CD8-positive, alpha-beta memory T cell (primary cell): ENCODE results near the gene ASXL2. TPM values are rescaled to one million over a fixed set of nuclear protein-coding genes. Genes with fewer than 3 reads are reported as not detected.
"Not testable (repeated sequence)": the region's sequence is repeated elsewhere in the genome, so short reads cannot be mapped to it uniquely, and the experiment has no call there.

Source experiments
- CTCF ChIA-PET: fragments of 350-600 bp; sonication (Branson Sonifier 250); formaldehyde crosslinking; loops from one replicate; lab custom pipeline; 2021; ENCODE audit warnings: antibody characterized with exemption; lab: Charles Lee
- POLR2A ChIA-PET: fragments of 350-600 bp; sonication (Branson Sonifier 250); formaldehyde crosslinking; loops from one replicate; lab custom pipeline; 2021; ENCODE audit warnings: antibody characterized with exemption; lab: Charles Lee
- DNase-seq, 5 donors: peaks; one replicate each; pipeline versions ENCODE4 v3.0.0 to v3.0.0-alpha.2; 2020 to 2022; ENCODE audit warnings: mixed read lengths in 1 of 5
- H3K27ac ChIP-seq: one replicate; pipeline ENCODE4 v1.7.0; 2013; ENCODE audit warnings: low read depth, mild to moderate bottlenecking, low read length, moderate library complexity
- H3K27me3 ChIP-seq: 2 replicates; pipeline ENCODE4 v1.7.0; 2013; ENCODE audit warnings: low read length, mild to moderate bottlenecking; ENCODE audit not compliant: insufficient read depth, poor library complexity, severe bottlenecking
- H3K36me3 ChIP-seq: 2 replicates; pipeline ENCODE4 v1.7.0; 2013; ENCODE audit warnings: mild to moderate bottlenecking, low read length, moderate library complexity; ENCODE audit not compliant: insufficient read depth
- H3K4me1 ChIP-seq: 2 replicates; pipeline ENCODE4 v1.7.0; 2013; ENCODE audit warnings: mild to moderate bottlenecking, low read length, moderate library complexity; ENCODE audit not compliant: insufficient read depth
- H3K4me3 ChIP-seq: 2 replicates; pipeline ENCODE4 v1.7.0; 2013; ENCODE audit warnings: mild to moderate bottlenecking, low read length
- H3K9me3 ChIP-seq: 2 replicates; pipeline ENCODE4 v1.7.0; 2013; ENCODE audit warnings: mild to moderate bottlenecking, low read length
- H3K27ac Mint-ChIP-seq, 8 donors: one replicate each; pipeline ENCODE4 v1.8.0; 2020 to 2021; ENCODE audit warnings: mixed read lengths in 8 of 8, mild to moderate bottlenecking in 6 of 8, inconsistent platforms in 3 of 8, moderate library complexity in 3 of 8
- H3K27me3 Mint-ChIP-seq, 2 donors: one replicate each; pipeline ENCODE4 v1.8.0; 2020 to 2021; ENCODE audit warnings: mixed read lengths in 2 of 2, mild to moderate bottlenecking in 1 of 2, moderate library complexity in 1 of 2
- H3K36me3 Mint-ChIP-seq, 3 donors: one replicate each; pipeline ENCODE4 v1.8.0; 2020 to 2021; ENCODE audit warnings: mixed read lengths in 3 of 3, inconsistent platforms in 1 of 3, mild to moderate bottlenecking in 1 of 3
- H3K4me1 Mint-ChIP-seq, 3 donors: one replicate each; pipeline ENCODE4 v1.8.0; 2020 to 2021; ENCODE audit warnings: mixed read lengths in 3 of 3, inconsistent platforms in 1 of 3, mild to moderate bottlenecking in 1 of 3
- H3K4me3 Mint-ChIP-seq, 7 donors: one replicate each; pipeline ENCODE4 v1.8.0; 2020 to 2021; ENCODE audit warnings: mixed read lengths in 7 of 7, mild to moderate bottlenecking in 6 of 7, moderate library complexity in 4 of 7, inconsistent platforms in 2 of 7
- H3K9me3 Mint-ChIP-seq, 5 donors: one replicate each; pipeline ENCODE4 v1.8.0; 2020 to 2022; ENCODE audit warnings: mixed read lengths in 5 of 5, mild to moderate bottlenecking in 3 of 5, moderate library complexity in 2 of 5, inconsistent platforms in 1 of 5
- polyA plus RNA-seq: library from polyadenylated mRNA; unstranded; fragments of 300-500 nt; fragmentation: Illumina TruSeq; gene quantifications from one replicate; pipeline ENCODE4 v1.2.3, GENCODE V29; 2021
- total RNA-seq, 2 experiments: library from RNA; stranded (reverse); gene quantifications; one replicate each; pipeline ENCODE4 v1.2.3, GENCODE V29; 2021

ASXL2 gene
- total and polyA plus RNA-seq, 3 experiments from 2014 or later = 10.9 to 72.7 (median 67.5) TPM

GRCh38 chr2:25899404-25899970 lies 21.2 kb upstream of the ASXL2 start:
- H3K9me3 ChIP-seq = no peaks in the 10 kb centered on the region
- H3K36me3 ChIP-seq = no peaks in the 10 kb centered on the region
- H3K36me3 Mint-ChIP-seq = no peaks in the 10 kb centered on the region
- ChIA-PET CTCF (no interaction called here), POLR2A (no interaction called here)
- no peaks in the 10 kb centered on the region for H3K4me1 ChIP-seq
- no peaks in the 10 kb centered on the region for H3K27me3 ChIP-seq
- H3K4me3 Mint-ChIP-seq = no peak overlapping the region
- no peak overlapping the region for H3K4me3 ChIP-seq
- H3K27me3 Mint-ChIP-seq = no peaks in the 10 kb centered on the region
- H3K27ac ChIP-seq = no peak overlapping the region
- DNase-seq = no peak
- H3K9me3 Mint-ChIP-seq = no peaks in the 10 kb centered on the region
- no peaks in the 10 kb centered on the region for H3K4me1 Mint-ChIP-seq
- peak overlapping the region in 1 of 8 donors; percentile 42 for H3K27ac Mint-ChIP-seq

GRCh38 chr2:25897506-25897905 lies 19.2 kb upstream of the ASXL2 start:
- H3K36me3 ChIP-seq = no peaks in the 10 kb centered on the region
- Mint-ChIP-seq H3K4me3 (no peak overlapping the region), H3K27ac (no peak overlapping the region), H3K27me3 (no peaks in the 10 kb centered on the region), H3K4me1 (no peaks in the 10 kb centered on the region), H3K9me3 (no peaks in the 10 kb centered on the region), H3K36me3 (no peaks in the 10 kb centered on the region)
- H3K27ac ChIP-seq = no peak overlapping the region
- no peak for DNase-seq
- ChIA-PET POLR2A (no interaction called here), CTCF (no interaction called here)
- no peak overlapping the region for H3K4me3 ChIP-seq
- no peaks in the 10 kb centered on the region for H3K9me3 ChIP-seq
- H3K27me3 ChIP-seq = no peaks in the 10 kb centered on the region
- H3K4me1 ChIP-seq = no peaks in the 10 kb centered on the region

- not testable (repeated sequence) for H3K4me1 ChIP-seq
Measured at GRCh38 chr2:25896308-25896707, 18.0 kb upstream of the ASXL2 start.

GRCh38 chr2:25895610-25896009 lies 17.3 kb upstream of the ASXL2 start:
- H3K4me3 ChIP-seq = no peak overlapping the region
- H3K4me1 ChIP-seq = no peaks in the 10 kb centered on the region
- Mint-ChIP-seq H3K27ac (peak overlapping the region in 1 of 8 donors; percentile 44), H3K27me3 (no peaks in the 10 kb centered on the region), H3K4me1 (no peaks in the 10 kb centered on the region), H3K4me3 (no peak overlapping the region), H3K9me3 (no peaks in the 10 kb centered on the region), H3K36me3 (no peaks in the 10 kb centered on the region)
- ChIA-PET CTCF (interaction anchor here (1.0 to 1.4 kb wide), 2 partner anchors 18 to 20 kb away, joined by 3 to 4 read pairs; partner anchors contain the start of gene ASXL2), POLR2A (no interaction called here)
- DNase-seq = no peak
- H3K27ac ChIP-seq = no peak overlapping the region
- no peaks in the 10 kb centered on the region for H3K36me3 ChIP-seq
- no peaks in the 10 kb centered on the region for H3K9me3 ChIP-seq
- no peaks in the 10 kb centered on the region for H3K27me3 ChIP-seq

More at GRCh38 chr2:25896308-25896707, 18.0 kb upstream of the ASXL2 start:
- H3K4me3 ChIP-seq, H3K27ac Mint-ChIP-seq, DNase-seq, H3K9me3 Mint-ChIP-seq, H3K4me3 Mint-ChIP-seq, H3K4me1 Mint-ChIP-seq, H3K36me3 ChIP-seq, H3K36me3 Mint-ChIP-seq, H3K27ac ChIP-seq, H3K9me3 ChIP-seq, H3K27me3 Mint-ChIP-seq, H3K27me3 ChIP-seq, POLR2A ChIA-PET: not testable (repeated sequence)
- CTCF ChIA-PET = interaction anchor here (1.4 kb wide), 1 partner anchor 19 kb away, joined by 4 read pairs; no protein-coding TSS in a partner anchor

- CTCF ChIA-PET = interaction anchor here (1.0 kb wide), 1 partner anchor 17 kb away, joined by 3 read pairs; the partner anchor contains the start of gene ASXL2
- H3K27me3 Mint-ChIP-seq = no peaks in the 10 kb centered on the region
- H3K4me1 ChIP-seq = no peaks in the 10 kb centered on the region
- no peak overlapping the region for H3K4me3 Mint-ChIP-seq
- POLR2A ChIA-PET = interaction anchor here (0.7 kb wide), 1 partner anchor 506 kb away, joined by 3 read pairs; no protein-coding TSS in a partner anchor
- H3K27ac ChIP-seq = no peak overlapping the region
- no peak overlapping the region for H3K27ac Mint-ChIP-seq
- H3K4me3 ChIP-seq = no peak overlapping the region
- no peaks in the 10 kb centered on the region for H3K4me1 Mint-ChIP-seq
- no peaks in the 10 kb centered on the region for H3K36me3 Mint-ChIP-seq
- H3K9me3 ChIP-seq = no peaks in the 10 kb centered on the region
- no peaks in the 10 kb centered on the region for H3K9me3 Mint-ChIP-seq
- DNase-seq = no peak
- H3K27me3 ChIP-seq = no peaks in the 10 kb centered on the region
- no peaks in the 10 kb centered on the region for H3K36me3 ChIP-seq
Measured at GRCh38 chr2:25895018-25895417, 16.7 kb upstream of the ASXL2 start.

GRCh38 chr2:25894135-25894830 lies 16.0 kb upstream of the ASXL2 start:
- no peaks in the 10 kb centered on the region for H3K27me3 ChIP-seq

GRCh38 chr2:25891672-25892071 lies 13.4 kb upstream of the ASXL2 start:
- no peaks in the 10 kb centered on the region for H3K36me3 Mint-ChIP-seq

More at GRCh38 chr2:25894135-25894830, 16.0 kb upstream of the ASXL2 start:
- Histone ChIP-seq H3K9me3 (no peaks in the 10 kb centered on the region), H3K4me3 (no peak overlapping the region), H3K27ac (no peak overlapping the region), H3K4me1 (no peaks in the 10 kb centered on the region), H3K36me3 (no peaks in the 10 kb centered on the region)
- no peak overlapping the region for H3K27ac Mint-ChIP-seq
- no peaks in the 10 kb centered on the region for H3K27me3 Mint-ChIP-seq
- no peaks in the 10 kb centered on the region for H3K9me3 Mint-ChIP-seq
- DNase-seq = no peak
- H3K4me1 Mint-ChIP-seq = no peaks in the 10 kb centered on the region
- POLR2A ChIA-PET = interaction anchor here (0.7 kb wide), 1 partner anchor 11 kb away, joined by 3 read pairs; no protein-coding TSS in a partner anchor
- CTCF ChIA-PET = interaction anchor here (1.0 kb wide), 1 partner anchor 16 kb away, joined by 3 read pairs; the partner anchor contains the start of gene ASXL2
- H3K4me3 Mint-ChIP-seq = no peak overlapping the region
- no peaks in the 10 kb centered on the region for H3K36me3 Mint-ChIP-seq

GRCh38 chr2:25887624-25888242 lies 9.4 kb upstream of the ASXL2 start:
- CTCF ChIA-PET = interaction anchor here (0.6 to 1.3 kb wide), 2 partner anchors 50 to 63 kb away, joined by 3 read pairs; no protein-coding TSS in a partner anchor
- no peak for DNase-seq
- H3K27ac Mint-ChIP-seq = no peak overlapping the region
- H3K4me3 Mint-ChIP-seq = no peak overlapping the region
- Histone ChIP-seq H3K27ac (no peak overlapping the region), H3K9me3 (no peaks in the 10 kb centered on the region), H3K36me3 (no peaks in the 10 kb centered on the region), H3K4me1 (no peaks in the 10 kb centered on the region), H3K4me3 (no peak overlapping the region), H3K27me3 (no peaks in the 10 kb centered on the region)
- no peaks in the 10 kb centered on the region for H3K36me3 Mint-ChIP-seq
- no peaks in the 10 kb centered on the region for H3K4me1 Mint-ChIP-seq
- POLR2A ChIA-PET = no interaction called here
- H3K9me3 Mint-ChIP-seq = no peaks in the 10 kb centered on the region
- H3K27me3 Mint-ChIP-seq = peaks cover 5 to 15% of the 10 kb centered on the region in 2 donors

More at GRCh38 chr2:25891672-25892071, 13.4 kb upstream of the ASXL2 start:
- Mint-ChIP-seq H3K27ac (no peak overlapping the region), H3K4me3 (no peak overlapping the region), H3K4me1 (no peaks in the 10 kb centered on the region), H3K9me3 (no peaks in the 10 kb centered on the region), H3K27me3 (peaks cover 0 to 4% of the 10 kb centered on the region in 2 donors)
- H3K27me3 ChIP-seq = no peaks in the 10 kb centered on the region
- no peak overlapping the region for H3K27ac ChIP-seq
- ChIA-PET POLR2A (interaction anchor here (0.9 kb wide), 1 partner anchor 218 kb away, joined by 3 read pairs; no protein-coding TSS in a partner anchor), CTCF (interaction anchor here (1.9 kb wide), 1 partner anchor 13 kb away, joined by 6 read pairs; the partner anchor contains the start of gene ASXL2)
- no peaks in the 10 kb centered on the region for H3K4me1 ChIP-seq
- DNase-seq = no peak
- H3K9me3 ChIP-seq = no peaks in the 10 kb centered on the region
- no peaks in the 10 kb centered on the region for H3K36me3 ChIP-seq
- no peak overlapping the region for H3K4me3 ChIP-seq
